HepG2 (cell line): ENCODE data around the gene RHD. TPM values are rescaled to one million over a fixed set of nuclear protein-coding genes. Genes with fewer than 3 reads are reported as not detected.

Experiments used
- ARHGAP35 ChIP-seq: sonication (generic); formaldehyde crosslinking; IDR thresholded peaks from 2 replicates; pipeline ENCODE4 v1.9.0; 2022; ENCODE audit warnings: mild to moderate bottlenecking, inconsistent platforms, moderate library complexity, missing genetic modification reagents, borderline replicate concordance
- ARNT2 ChIP-seq: sonication (generic); formaldehyde crosslinking; IDR thresholded peaks from 2 replicates; pipeline ENCODE4 v1.8.0; 2022; ENCODE audit warnings: mild to moderate bottlenecking, low read depth, missing genetic modification reagents, moderate library complexity
- GTF3A ChIP-seq: sonication (generic); formaldehyde crosslinking; conservative IDR thresholded peaks from 2 replicates; pipeline ENCODE4 v1.4.0; 2020; ENCODE audit warnings: mild to moderate bottlenecking, missing genetic modification reagents
- HDAC1 ChIP-seq: sonication (generic); formaldehyde crosslinking; IDR thresholded peaks from 2 replicates; pipeline ENCODE4 v1.5.1; 2020; ENCODE audit warnings: mild to moderate bottlenecking, missing genetic modification reagents
- HNRNPLL ChIP-seq: fragments of 200-400 bp; formaldehyde crosslinking; IDR thresholded peaks from 2 replicates; pipeline ENCODE4 v1.6.1; 2017; ENCODE audit warnings: mild to moderate bottlenecking, low read depth, low read length; ENCODE audit not compliant: poor library complexity, severe bottlenecking
- HOXA3 ChIP-seq: sonication (generic); formaldehyde crosslinking; IDR thresholded peaks from 2 replicates; pipeline ENCODE4 v1.5.0; 2020; ENCODE audit warnings: missing genetic modification reagents
- NFYC ChIP-seq: IDR thresholded peaks from 2 replicates; pipeline ENCODE4 v1.6.1; 2016; ENCODE audit warnings: missing genetic modification reagents, missing compliant biosample characterization
- NONO ChIP-seq, 2 experiments: fragments of 450-650 bp in 1 of 2; sonication (generic) in 1 of 2; formaldehyde crosslinking in 1 of 2; IDR thresholded peaks in 1 of 2; conservative IDR thresholded peaks in 1 of 2; 2 replicates each; pipeline versions ENCODE4 v1.6.1 to v1.8.0; 2017 to 2022; ENCODE audit warnings: mild to moderate bottlenecking in 1 of 2, missing genetic modification reagents in 1 of 2, moderate library complexity in 1 of 2
- NPAS2 ChIP-seq: sonication (generic); formaldehyde crosslinking; IDR thresholded peaks from 2 replicates; pipeline ENCODE4 v1.8.0; 2022; ENCODE audit warnings: mild to moderate bottlenecking, missing genetic modification reagents, borderline replicate concordance
- NR2C2 ChIP-seq: sonication (generic); formaldehyde crosslinking; IDR thresholded peaks from 2 replicates; pipeline ENCODE4 v1.4.0; 2020; ENCODE audit warnings: missing genetic modification reagents, mild to moderate bottlenecking, moderate library complexity, borderline replicate concordance
- NR2F6 ChIP-seq, 2 experiments: IDR thresholded peaks; 2 replicates each; pipeline ENCODE4 v1.6.1; 2016; ENCODE audit warnings: antibody characterized with exemption in 1 of 2, mild to moderate bottlenecking in 1 of 2
- PHF21A ChIP-seq: sonication (generic); formaldehyde crosslinking; IDR thresholded peaks from 2 replicates; pipeline ENCODE4 v1.5.0; 2020; ENCODE audit warnings: mild to moderate bottlenecking, missing genetic modification reagents
- TOE1 ChIP-seq: sonication (generic); formaldehyde crosslinking; IDR thresholded peaks from 2 replicates; pipeline ENCODE4 v1.4.0; 2020; ENCODE audit warnings: mild to moderate bottlenecking, missing genetic modification reagents
- ZBTB33 ChIP-seq: sonication (generic); formaldehyde crosslinking; IDR thresholded peaks from 2 replicates; pipeline ENCODE4 v1.4.0; 2020; ENCODE audit warnings: missing genetic modification reagents
- ZFAT ChIP-seq: sonication (generic); formaldehyde crosslinking; conservative IDR thresholded peaks from 2 replicates; pipeline ENCODE4 v1.8.1; 2023; ENCODE audit warnings: missing genetic modification reagents, inconsistent platforms
- ZNF121 ChIP-seq: sonication (generic); formaldehyde crosslinking; IDR thresholded peaks from 2 replicates; pipeline ENCODE4 v1.5.0; 2020; ENCODE audit warnings: mild to moderate bottlenecking, missing genetic modification reagents
- ZNF333 ChIP-seq: sonication (generic); formaldehyde crosslinking; IDR thresholded peaks from 2 replicates; pipeline ENCODE4 v1.4.0; 2020; ENCODE audit warnings: mild to moderate bottlenecking, missing genetic modification reagents, borderline replicate concordance
- ZNF414 ChIP-seq: sonication (generic); formaldehyde crosslinking; IDR thresholded peaks from 2 replicates; pipeline ENCODE4 v1.5.0; 2020; ENCODE audit warnings: missing genetic modification reagents
- ZNF549 ChIP-seq: sonication (generic); formaldehyde crosslinking; IDR thresholded peaks from 2 replicates; pipeline ENCODE4 v1.5.0; 2020; ENCODE audit warnings: missing genetic modification reagents
- ZNF574 ChIP-seq: sonication (generic); formaldehyde crosslinking; IDR thresholded peaks from 2 replicates; pipeline ENCODE4 v1.4.0; 2020; ENCODE audit warnings: missing genetic modification reagents
- ZNF691 ChIP-seq: sonication (generic); formaldehyde crosslinking; IDR thresholded peaks from 2 replicates; pipeline ENCODE4 v1.4.0; 2020; ENCODE audit warnings: missing genetic modification reagents, low read depth, mild to moderate bottlenecking, borderline replicate concordance
- ZNF709 ChIP-seq: sonication (generic); formaldehyde crosslinking; IDR thresholded peaks from 2 replicates; pipeline ENCODE4 v1.5.0; 2020; ENCODE audit warnings: mild to moderate bottlenecking, missing genetic modification reagents
- polyA plus RNA-seq, 8 experiments: library from polyadenylated mRNA; depleted of rRNA in 3 of 8; stranded (reverse) in 7 of 8; unstranded in 1 of 8; fragments of >200 nt; fragmentation: Illumina TruSeq in 4 of 8; extraction: Trizol in 4 of 8; gene quantifications; 2 replicates each; pipeline versions ENCODE4 v1.2.1 to v1.2.3, GENCODE V29; 2011 to 2016; ENCODE audit warnings: low read depth in 4 of 8, missing spikeins in 1 of 8, mixed read lengths in 1 of 8; ENCODE audit not compliant: insufficient read depth in 1 of 8
- total RNA-seq, 5 experiments: library from RNA; depleted of rRNA; stranded (reverse); fragments of >200 nt; fragmentation: Illumina TruSeq; extraction: Trizol; gene quantifications; 2 replicates each; pipeline ENCODE4 v1.2.3, GENCODE V29; 2016; ENCODE audit warnings: low read depth in 1 of 5

The RHD gene
- total and polyA plus RNA-seq, 2 of the 13 experiments (the other 11 are each of a cell fraction or from before 2014, with no cell fraction given) = not detected

GRCh38 chr1:25245809-25246599 lies 26.3 kb upstream of the RHD start (continued):
- TF ChIP-seq GTF3A (CRISPR knock-in tag) = no peak
- no peak for TF ChIP-seq ZNF549
- peak; percentile 8; the same call in 1 of the 2 replicates for TF ChIP-seq ZNF574 (CRISPR knock-in tag)
- TF ChIP-seq NFYC (CRISPR knock-in tag) = 0 out of 2 replicates have a peak, but pooled peaks have one; percentile 20
- TF ChIP-seq NR2F6 (IDR thresholded peaks at IDR 0.05) = peak; percentile 73
- TF ChIP-seq NR2F6 (CRISPR knock-in tag; IDR thresholded peaks at IDR 0.05) = peak; percentile 48; the same call in 1 of the 2 replicates
- TF ChIP-seq NR2C2 = peak; percentile 91
- no peak for TF ChIP-seq ZNF333 (CRISPR knock-in tag)
- 0 out of 2 replicates have a peak, but pooled peaks have one; percentile 13 for TF ChIP-seq HDAC1
- TF ChIP-seq TOE1 (CRISPR knock-in tag) = no peak
- 0 out of 2 replicates have a peak, but pooled peaks have one; percentile 16 for TF ChIP-seq PHF21A
- TF ChIP-seq ZNF414 = 0 out of 2 replicates have a peak, but pooled peaks have one; percentile 10
- TF ChIP-seq HNRNPLL = no peak
- TF ChIP-seq ZBTB33 = 0 out of 2 replicates have a peak, but pooled peaks have one; percentile 10
- peak; percentile 55; the same call in 1 of the 2 replicates for TF ChIP-seq ZNF691 (CRISPR knock-in tag)
- no peak for TF ChIP-seq ZFAT
- TF ChIP-seq HOXA3 (CRISPR knock-in tag) = 0 out of 2 replicates have a peak, but pooled peaks have one; percentile 19
- TF ChIP-seq ZNF709 (CRISPR knock-in tag) = 0 out of 2 replicates have a peak, but pooled peaks have one; percentile 1
- no peak for TF ChIP-seq ZNF121 (CRISPR knock-in tag)
- no peak for TF ChIP-seq NONO (IDR thresholded peaks at IDR 0.05)
- peak; percentile 60; the same call in 1 of the 2 replicates for TF ChIP-seq NONO (CRISPR knock-in tag; conservative IDR thresholded peaks at IDR 0.05)
- TF ChIP-seq NPAS2 = peak; percentile 71; the same call in 1 of the 2 replicates
- TF ChIP-seq ARHGAP35 = no peak
- TF ChIP-seq ARNT2 (CRISPR knock-in tag) = 0 out of 2 replicates have a peak, but pooled peaks have one; percentile 2
